Erythroblast (primary cell): ENCODE data around the gene TBXA2R.

ENCODE experiments used
- DNase-seq, 2 experiments: peaks; one replicate each; lab custom pipeline; 2025; lab: John Stamatoyannopoulos, UW
- GATA1 ChIP-seq: IDR thresholded peaks from 2 replicates; pipeline ENCODE4 v1.6.1; 2011; ENCODE audit warnings: low read depth, mild to moderate bottlenecking, control low read depth, low read length, moderate library complexity
- POLR2A ChIP-seq: IDR thresholded peaks from 2 replicates; pipeline ENCODE4 v1.6.1; 2011; ENCODE audit warnings: mild to moderate bottlenecking, low read length

Gene TBXA2R

GRCh38 chr19:3609779-3610719, 3.4 kb upstream of the TBXA2R start:
- TF ChIP-seq GATA1, result no peak
- no peak for DNase-seq

GRCh38 chr19:3608750-3609322, 2.2 kb upstream of the TBXA2R start:
- TF ChIP-seq POLR2A, result no peak
- DNase-seq, result no peak

- no peak for DNase-seq
- no peak for TF ChIP-seq POLR2A
- TF ChIP-seq GATA1, result no peak
Observed at GRCh38 chr19:3608079-3608641, 1.5 kb upstream of the TBXA2R start.

- TF ChIP-seq GATA1 (no peak), POLR2A (no peak)
- no peak for DNase-seq
Observed at GRCh38 chr19:3607303-3608078, 816 bp upstream of the TBXA2R start.

- DNase-seq, result no peak
- no peak for TF ChIP-seq POLR2A
- TF ChIP-seq GATA1, result no peak
Observed at GRCh38 chr19:3606174-3606689, 443 bp downstream of the TBXA2R start.

GRCh38 chr19:3605770-3606169, 905 bp downstream of the TBXA2R start:
- TF ChIP-seq POLR2A (no peak), GATA1 (no peak)
- no peak for DNase-seq

- no peak for TF ChIP-seq GATA1
- no peak for TF ChIP-seq POLR2A
- DNase-seq, result no peak
Observed at GRCh38 chr19:3605361-3605760, 1.3 kb downstream of the TBXA2R start.

- TF ChIP-seq POLR2A (no peak), GATA1 (no peak)
- no peak for DNase-seq
Observed at GRCh38 chr19:3604987-3605343, 1.7 kb downstream of the TBXA2R start.

GRCh38 chr19:3604227-3604986, 2.3 kb downstream of the TBXA2R start:
- DNase-seq, result no peak
- TF ChIP-seq GATA1 (no peak), POLR2A (no peak)

- TF ChIP-seq GATA1, result no peak
- no peak for TF ChIP-seq POLR2A
- DNase-seq, result no peak
Observed at GRCh38 chr19:3603121-3603811, 3.4 kb downstream of the TBXA2R start.

GRCh38 chr19:3601021-3601420, 5.7 kb downstream of the TBXA2R start:
- no peak for DNase-seq
- TF ChIP-seq GATA1 (no peak), POLR2A (no peak)

- no peak for DNase-seq
- no peak for TF ChIP-seq POLR2A
- TF ChIP-seq GATA1, result no peak
Observed at GRCh38 chr19:3599776-3600187, 6.9 kb downstream of the TBXA2R start.
